IPS-11a (cell line): ENCODE results near the gene FGFR3.
"Not testable (repeated sequence)": the region's sequence is repeated elsewhere in the genome, so short reads cannot be mapped to it uniquely, and the experiment has no call there.

Experiments used
- H3K4me3 ChIP-seq: one replicate; pipeline ENCODE4 v1.5.1; 2013; ENCODE audit warnings: low read depth, low read length, control low read depth

Gene FGFR3

DNA sequence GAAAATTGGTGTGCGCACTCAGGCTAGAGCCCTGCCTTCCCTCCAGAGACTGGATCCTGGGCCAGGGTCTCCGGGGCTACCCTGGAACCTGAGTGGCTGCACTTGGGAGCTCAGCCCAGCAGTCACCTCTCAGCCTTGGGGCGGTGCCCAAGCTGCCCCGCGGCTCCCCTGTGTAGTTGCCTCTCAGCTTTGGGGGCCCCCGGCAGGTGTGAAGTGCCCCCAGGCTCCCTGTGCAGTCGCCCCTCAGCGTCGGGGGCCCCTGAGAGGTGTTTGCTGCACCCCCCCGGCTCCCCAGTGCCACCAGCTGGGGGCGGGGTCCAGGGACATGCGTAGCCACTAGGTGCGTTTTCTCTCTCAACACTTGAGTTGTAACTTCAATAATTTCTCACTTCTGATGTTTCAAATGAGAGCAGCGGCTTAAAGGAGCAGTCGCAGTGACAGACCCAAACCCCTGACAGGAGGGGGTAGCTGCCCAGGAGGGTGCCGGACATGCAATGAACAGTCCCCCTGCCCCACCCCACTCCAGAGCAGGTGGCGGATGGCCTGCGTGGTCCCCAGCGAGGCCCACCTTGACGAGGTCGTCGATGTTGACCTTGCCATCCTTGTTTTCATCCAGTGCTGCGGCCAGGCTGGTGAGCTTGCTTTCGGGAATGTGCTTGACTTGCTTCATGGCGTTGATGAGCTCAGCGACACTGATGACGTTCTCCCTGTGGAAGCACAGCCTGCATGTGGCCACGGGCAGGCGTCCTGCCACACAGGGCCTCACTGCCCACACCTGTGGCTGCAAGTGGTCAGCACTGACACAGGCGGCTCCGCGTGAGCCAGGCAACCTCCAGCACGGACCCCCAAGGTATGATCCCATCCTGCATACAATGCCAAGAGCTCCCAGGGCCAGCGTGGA is 22.3 kb downstream of the FGFR3 start:
- H3K4me3 ChIP-seq, result no peak overlapping the region

DNA sequence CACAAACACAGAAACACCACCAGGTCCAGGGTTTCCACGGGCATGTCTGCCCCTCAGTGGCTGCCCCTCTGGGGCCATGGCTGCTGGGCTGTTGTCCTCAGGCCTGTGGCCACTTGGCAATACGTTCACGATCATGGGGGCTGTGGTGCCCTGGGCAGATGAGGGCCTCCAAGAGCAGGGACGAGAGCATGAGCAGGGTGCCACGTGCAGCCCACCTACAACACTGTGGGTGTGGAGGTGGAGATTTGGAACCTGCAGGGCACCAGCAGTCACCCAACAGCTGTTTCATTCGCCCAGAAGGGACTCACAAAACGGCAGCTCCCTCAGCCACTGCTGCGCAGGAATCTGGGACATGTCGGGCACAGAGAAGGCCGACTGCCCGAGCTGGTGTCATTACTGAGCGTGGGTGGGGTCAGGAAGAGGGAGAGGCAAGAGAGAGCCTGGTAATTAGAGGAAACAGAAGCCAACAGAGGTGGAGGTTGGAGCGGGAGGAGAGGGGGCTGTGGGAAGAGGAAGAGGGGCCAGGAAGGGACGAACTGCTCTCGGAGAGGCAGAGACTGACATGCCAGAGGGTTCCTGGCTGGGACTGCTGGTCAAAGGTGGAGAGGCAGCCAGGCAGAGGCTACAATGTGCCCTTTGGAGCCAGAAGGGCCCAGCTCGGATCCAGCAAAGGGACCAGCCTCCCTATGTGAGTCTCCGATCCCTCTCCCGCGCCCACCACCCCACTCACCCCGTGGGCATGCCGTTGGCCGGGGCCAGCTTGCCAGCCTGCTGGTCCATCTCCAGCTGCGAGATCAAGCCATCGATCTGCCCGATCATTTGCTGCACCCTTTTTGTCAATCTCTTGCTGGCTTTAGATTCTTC is 23.1 kb downstream of the FGFR3 start:
- no peak overlapping the region for H3K4me3 ChIP-seq

DNA sequence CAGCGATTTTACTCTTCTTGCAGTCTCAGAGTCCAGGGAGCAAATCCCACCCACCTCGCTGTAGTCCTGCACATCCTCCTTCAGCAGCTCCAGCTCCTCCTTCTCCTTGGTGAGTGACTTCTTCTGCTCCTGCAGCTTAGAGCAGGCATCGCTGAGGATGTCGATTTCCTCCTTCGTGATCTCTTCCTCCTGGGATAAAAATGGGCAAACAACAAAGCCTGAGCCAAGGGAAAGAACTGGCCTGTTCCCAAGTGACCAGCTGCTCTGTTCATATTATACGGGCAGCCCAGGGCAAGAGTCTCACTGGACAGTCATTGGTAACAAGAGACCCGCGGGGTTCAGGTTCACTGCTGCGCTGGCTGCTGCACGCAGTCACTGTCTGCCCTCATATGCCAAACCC is 26.2 kb downstream of the FGFR3 start:
- H3K4me3 ChIP-seq, result no peak overlapping the region

DNA sequence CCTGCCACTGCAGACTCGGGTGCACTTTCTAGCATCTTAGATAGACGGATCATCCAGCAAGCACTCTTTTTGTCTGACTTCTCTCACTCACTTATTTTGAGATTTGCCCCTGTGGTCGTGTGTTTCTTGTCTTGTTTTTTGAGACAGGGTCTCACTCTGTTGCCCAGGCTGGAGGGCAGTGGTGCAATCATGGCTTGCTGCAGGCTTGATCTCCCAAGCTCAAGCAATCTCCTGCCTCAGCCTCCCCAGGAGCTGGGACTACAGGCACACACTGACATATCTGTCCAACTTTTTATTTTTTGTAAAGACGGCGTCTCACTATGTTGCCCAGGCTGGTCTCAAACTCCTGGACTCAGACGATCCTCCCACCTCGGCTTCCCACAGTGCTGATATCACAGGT is 26.7 kb downstream of the FGFR3 start:
- H3K4me3 ChIP-seq, result no peak overlapping the region

DNA sequence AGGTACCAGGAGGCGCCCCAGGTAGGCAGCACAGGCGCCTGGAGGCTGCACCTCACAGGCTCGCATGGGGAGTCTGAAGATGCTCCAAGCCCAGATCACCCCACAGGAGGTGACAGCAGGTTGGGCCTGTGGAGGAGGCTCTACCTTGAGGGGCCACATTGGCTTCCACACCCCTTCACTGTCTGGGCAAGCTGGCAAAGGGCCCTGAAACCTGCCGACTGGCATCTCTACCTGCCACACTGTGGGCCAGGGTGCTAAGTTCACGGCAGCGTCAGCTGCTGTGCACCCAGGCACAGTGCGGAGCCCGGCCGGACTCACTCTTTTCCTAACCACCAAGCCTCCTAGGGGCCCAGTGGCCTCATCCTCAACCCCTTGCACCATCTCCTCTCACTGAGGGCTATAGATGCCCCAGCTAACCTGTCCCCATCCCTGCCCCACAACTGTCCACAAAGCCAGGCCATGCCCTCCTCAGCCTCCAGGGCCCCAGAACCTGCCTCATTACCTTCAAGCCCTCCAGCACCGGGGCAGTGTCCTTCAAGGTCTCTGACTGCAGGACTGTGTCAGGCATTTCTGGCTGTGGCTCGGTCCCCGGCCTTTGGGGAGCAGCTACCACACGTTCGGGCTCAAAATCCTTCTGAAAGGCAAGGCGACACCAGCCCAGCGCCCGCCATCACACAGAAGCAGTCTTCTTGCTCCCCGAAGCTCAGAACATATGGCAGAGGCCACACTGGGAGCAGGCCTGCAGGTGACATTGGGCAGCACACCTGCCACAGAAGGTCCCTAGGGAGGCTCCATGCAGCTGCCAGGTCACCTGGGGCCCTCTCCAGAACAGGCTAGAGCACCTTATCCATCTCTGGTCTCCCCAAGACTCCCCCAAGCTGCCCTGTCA is 28.8 kb downstream of the FGFR3 start:
- H3K4me3 ChIP-seq, result no peak overlapping the region

DNA sequence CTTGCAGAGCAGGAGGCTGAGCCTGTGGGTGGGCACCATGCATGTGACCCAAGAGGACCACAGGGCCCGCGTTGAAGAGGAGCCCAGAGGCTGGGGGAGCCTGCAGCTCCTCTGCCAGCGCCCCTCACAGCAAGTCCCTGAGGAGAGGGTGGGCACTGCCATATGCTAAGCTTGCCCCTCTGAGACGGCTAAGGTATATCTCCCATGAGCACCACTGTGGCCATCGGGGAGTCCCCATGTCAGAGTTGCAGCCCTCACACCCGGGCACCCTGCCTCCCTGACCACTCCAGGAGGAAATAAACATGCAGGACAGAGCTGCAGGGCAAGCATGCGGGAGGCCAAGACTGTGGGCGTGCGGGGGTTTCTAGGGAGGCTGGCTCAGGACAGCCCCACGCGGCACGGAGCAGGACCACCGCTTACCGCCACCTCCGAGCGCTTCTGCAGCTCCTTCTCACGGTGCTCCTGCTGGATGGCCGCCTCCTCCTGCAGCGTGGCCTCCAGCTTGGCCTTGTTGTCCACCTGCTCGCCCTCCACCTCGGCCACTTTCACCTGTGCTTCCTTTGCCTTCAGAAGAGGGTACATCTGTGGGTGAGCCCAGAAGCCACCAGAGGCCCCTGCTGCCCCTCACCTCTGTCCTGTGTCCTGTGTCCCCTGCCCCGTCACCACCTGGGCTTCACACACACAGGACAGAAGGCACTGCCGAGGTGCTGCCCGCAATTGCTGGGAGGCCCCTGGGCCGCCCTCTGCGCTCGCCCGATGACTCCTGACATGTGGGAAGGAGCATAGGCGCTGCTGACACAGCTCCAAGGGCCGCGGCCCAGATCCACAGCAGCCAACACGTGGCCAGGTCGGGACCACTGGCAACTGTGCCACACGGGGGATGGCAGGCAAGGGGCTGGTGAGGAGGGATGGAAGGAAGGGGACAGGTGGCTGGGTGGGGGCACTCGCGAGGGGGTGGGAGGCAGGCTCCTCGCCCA is 29.8 kb downstream of the FGFR3 start:
- no peak overlapping the region for H3K4me3 ChIP-seq

DNA sequence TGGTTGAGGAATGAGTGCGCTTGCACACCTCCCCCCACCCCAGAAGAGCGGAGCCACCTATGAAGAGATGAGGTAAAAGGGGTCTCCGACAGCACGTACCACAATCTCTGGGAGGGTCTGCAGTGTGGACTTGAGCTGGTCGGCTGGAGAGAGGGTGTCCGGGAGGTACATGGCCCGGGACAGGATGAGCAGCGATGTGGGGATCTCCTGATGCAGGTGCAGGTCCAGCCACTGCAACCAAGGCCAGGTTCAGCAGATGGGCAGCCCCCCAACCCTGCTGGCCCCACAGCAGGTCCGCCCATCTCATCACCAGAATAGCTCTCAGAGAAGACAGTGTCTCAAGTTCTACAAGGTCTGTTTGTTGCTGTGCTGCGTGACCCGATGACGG is 30.4 kb downstream of the FGFR3 start:
- no peak overlapping the region for H3K4me3 ChIP-seq

DNA sequence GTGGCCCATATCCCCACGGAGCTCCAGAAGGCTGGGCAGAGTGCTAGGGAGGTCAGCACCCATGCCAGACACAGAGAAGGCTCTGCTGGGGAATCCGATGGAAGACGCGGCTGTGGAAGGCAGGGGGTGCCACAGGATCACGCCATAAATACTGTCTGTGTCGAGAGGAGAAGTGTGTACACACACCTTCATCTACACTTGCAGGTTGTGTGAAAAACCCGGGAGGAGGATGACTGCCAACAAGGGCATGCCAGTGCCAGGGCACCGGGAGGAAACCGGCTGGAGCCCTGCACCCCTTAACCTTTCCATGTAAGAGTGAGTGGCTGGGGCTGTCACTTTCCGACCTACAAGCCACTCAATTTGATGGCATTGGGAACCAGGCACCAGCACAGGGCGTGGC is 31.7 kb downstream of the FGFR3 start:
- no peak overlapping the region for H3K4me3 ChIP-seq

DNA sequence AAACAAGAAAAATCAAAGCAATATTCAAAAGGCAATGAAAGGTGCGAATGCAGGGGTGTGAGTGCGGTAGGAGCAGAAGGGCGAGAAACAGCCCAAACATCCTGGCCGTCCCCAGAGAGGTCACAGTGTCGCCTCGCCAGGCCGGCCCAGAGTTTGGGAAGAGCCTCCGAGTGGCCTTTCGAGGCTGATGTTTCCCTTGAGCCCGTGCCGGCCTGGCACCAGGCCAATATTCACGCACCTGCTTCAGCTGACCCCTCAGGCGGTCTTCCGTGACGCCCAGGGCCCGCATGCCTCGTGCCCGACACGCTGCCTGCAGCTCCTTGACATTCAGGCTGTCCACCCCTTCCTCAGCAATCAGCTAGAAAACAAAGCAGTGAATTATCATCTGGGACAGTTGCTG is 32.2 kb downstream of the FGFR3 start:
- no peak overlapping the region for H3K4me3 ChIP-seq

DNA sequence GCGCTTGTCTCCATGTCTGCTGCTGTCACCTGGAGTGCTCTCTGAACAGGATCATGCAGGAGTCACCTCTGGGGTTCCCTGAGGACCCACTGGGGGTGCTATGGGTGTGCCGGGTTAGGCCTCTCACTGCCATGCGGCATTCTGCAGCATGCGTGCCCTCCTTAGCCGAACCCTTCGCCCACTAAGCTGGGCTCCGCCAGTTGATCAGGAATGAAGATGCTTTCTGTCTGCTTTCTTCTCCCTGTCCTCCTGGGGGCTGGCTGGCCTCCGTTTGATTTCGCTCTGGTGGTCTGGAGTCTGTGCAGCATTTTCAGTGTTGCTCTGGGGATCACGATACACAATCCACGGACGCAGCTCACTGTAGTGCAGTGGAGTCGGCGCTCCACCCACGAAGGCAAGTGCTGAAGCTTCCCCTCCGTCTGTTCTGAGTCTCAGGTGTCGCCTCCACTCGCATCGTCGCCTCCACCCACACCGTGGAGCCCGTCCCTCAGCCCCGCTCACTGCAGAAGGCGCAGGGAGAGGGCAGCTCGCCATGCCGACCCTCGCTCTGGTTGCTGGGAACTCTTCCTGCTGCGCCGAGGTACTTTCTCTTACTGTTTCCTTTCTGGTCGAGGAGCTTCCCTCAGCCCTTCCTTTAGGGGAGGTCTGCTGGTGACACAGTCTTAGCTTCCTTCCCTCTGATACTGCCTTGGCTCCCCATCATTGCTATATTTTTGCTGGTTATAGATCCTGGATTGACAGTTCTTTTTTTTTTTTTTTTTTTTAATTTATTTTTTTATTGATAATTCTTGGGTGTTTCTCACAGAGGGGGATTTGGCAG is 33.6 kb downstream of the FGFR3 start:
- no peak overlapping the region for H3K4me3 ChIP-seq

DNA sequence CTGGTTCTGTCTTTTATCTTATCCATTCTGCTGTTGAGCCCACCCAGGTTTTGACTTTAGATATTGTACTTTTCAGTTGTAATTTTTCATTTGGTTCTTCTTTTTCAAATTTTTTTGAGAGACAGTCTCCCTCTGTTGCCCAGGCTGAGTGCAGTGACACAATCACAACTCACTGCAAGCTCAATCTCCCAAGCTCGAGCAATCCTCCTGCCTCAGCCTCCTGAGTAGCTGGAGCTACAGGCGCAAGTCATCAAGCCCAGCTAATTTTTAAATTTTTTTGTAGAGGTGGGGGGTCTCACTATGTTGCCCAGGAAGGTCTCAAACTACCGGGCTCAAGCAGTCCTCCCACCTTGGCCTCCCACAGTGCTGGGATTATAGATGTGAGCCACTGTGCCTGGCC is 37.1 kb downstream of the FGFR3 start:
- no peak overlapping the region for H3K4me3 ChIP-seq

DNA sequence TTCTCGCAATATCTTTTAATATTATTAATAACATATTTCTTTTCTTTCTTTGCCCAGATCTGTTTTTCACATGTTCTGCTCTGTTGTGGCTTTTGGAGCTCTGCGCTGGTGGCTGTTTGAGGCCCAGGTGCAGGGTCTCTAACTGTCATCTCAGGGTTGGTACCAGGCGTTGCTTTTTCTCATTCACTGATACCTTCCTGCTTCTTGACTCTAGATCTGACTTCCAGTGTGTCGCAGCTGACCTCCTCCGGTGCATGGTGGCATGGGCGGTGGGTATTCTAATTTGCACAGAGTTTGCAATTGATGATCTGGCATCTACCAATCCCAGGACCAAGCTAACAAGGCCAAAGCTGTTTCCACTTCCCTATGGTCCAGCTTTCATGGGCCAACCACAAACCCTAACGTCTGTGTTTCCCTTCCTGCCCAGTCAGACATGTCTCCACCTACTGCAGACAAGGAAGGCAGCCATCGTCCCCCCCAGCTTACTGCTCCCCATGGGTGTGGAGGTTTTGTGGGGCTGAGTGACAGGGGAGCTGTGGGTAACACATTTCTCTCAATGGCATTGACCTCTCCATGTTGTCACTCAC is 37.6 kb downstream of the FGFR3 start:
- no peak overlapping the region for H3K4me3 ChIP-seq

DNA sequence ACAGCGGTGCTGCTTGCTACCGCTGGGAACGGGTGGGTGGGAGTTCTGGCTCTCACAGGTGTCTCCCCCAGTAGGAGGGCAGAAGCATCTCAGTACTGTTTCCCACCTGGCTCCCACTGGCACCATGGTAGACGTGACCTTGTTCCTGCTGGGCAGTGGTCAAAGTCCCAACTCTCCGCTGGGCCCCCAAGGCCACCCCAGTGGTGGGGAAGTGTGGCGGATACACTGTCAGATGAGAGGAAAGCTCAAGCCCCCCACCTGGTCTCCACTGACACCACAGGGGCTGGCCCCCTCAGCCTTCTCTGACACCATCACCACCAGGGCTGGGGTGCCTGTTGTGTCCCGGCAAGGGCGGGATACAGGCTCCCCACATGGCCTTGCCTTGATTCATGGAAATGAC is 38.2 kb downstream of the FGFR3 start:
- no peak overlapping the region for H3K4me3 ChIP-seq

DNA sequence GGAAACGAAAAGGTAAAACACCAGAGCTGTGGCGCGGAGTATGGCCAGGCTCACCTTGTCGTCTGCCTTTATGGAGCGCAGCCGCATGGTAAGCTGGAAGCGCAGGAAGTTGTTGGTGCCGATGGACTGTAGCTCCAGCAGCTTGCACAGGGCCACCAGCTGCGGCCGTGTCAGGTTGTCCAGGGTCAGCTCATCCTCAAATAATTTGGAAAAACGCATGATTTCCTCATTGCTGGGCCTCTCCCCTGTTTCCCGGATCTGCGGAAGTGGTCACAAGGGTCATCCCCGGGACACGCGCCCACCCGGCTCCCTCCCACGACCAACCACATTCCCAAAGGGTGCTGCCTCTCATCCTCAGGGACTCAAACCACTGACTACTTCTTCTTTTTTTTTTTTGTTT is 39.6 kb downstream of the FGFR3 start:
- no peak overlapping the region for H3K4me3 ChIP-seq

DNA sequence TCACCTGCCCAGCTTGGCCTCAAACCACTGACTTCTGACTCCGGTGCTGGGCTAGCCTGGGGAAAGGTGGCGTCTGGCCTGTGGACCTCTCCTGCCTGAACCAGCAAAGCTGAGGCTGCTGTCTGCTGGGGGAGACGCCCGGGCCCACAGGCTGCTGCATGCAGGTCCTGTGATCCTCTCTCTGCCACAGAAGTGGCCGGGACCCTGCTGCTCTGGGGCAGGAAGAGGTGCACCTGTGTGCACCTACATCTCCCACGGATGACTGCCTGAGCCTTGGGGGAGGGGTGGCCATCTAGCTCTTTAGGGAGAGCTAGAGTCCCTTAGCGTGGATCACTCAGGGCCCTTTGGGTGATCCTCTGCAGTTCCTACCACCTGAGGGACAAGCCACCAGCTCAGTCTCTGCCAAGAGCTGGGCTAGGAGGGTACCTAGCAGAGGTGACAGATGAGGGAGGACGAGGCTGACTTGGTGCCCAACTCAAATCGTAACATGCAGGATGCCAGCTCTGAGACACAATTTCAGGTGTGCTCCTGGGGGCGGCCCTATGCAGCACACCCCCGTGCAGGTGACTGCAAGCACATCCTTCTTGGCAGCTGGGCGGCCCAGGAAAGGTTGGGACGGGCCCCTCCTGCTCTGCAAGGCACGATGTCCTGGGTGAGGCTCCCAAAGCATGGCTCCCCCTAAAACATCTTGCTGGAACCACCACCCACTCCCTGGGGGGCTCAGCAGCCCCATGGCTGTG is 40.4 kb downstream of the FGFR3 start:
- no peak overlapping the region for H3K4me3 ChIP-seq

DNA sequence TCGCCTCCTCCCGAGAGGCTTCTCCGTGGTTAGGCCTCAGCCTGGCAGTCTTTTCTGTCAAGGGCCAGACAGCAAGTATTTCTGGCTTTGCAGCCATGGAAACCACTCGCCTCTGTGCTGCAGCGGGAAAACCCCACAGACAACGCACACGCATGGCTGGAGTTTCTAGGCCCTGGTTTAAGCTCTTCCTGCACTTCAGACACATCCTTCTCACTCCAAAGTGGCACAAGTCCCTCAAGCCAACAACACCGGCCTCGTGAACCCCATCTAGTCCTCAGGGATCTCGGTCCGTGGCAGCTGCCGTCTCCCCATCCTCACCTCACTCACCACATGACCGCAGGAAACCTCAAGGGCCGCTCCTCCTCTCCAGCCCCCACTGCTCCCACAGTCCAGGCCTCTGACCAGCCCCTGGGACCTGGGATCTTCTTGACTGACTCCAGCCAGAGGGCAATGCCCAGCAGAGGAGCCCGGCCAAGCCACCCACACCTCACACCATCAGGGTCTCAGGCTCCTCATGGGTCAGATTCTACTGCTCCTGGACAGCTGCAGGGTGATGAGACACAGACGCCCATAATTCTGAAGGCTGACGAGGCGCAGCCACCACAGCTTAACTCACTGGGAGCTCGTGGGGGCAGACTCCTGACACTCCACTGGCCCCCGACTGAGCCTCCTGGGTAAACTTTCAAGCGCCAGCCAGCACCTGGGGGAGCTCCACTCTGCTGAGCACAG is 41.1 kb downstream of the FGFR3 start:
- H3K4me3 ChIP-seq, result no peak overlapping the region

DNA sequence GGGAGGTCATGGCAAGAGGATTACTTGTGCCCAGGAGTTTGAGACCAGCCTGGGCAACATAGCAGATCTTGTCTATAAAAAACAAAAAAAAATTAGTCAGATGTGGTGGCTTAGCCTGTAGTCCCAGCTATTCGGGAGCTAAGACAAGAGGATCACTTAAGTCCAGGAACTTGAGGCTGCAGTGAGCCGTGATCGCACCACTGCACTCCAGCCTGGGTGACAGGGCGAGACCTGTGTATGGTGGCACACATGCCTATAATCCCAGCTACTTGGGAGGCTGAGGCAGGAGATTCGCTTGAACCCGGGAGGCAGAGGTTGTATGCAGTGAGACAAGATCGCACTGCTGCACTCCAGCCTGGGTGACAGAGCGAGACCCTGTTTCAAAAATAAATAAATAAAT is 42.7 kb downstream of the FGFR3 start:
- H3K4me3 ChIP-seq, result not testable (repeated sequence)
